ENCODE data around the gene MYO5B. TPM values are rescaled to one million over a fixed set of nuclear protein-coding genes. Genes with fewer than 3 reads are reported as not detected.

MYO5B gene
- total and polyA plus RNA-seq, 10 of the 15 experiments (the other 5 are each of a cell fraction or from before 2014, with no cell fraction given) = 2.5 to 4.5 (median 3.3) TPM

DNA sequence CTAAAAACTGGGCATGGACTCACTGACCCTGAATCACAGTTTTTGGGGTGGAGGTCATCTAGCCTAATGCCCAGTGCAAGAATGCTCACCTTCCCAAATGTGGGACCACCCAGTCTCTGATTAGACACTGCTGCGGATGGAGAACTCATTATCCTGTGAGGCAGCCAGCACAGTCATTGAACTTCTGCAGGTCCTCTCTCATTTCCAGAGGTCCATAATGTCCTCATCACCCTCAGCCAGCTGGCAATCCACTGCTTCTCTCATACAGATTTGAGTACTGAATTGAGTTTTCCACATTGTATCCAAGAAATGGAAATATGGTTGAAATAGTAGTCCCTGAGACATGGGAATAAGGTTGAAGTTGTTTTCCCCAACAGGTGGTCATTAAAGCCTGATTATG is 5.0 kb upstream of the MYO5B start:
- RAD21 ChIA-PET (ENCODE audit: unreplicated experiment) = no interaction called here
- in situ Hi-C loops (cut with MboI) = no loop called here
- intact Hi-C loops (cut with micrococcal nuclease; ENCODE audit: unreplicated experiment) = loop anchor here (5.0 to 10.0 kb wide), 4 partner anchors 157 to 685 kb away; no protein-coding TSS in a partner anchor
- no peaks in the 10 kb centered on the region for H3K36me3 ChIP-seq (ENCODE audit: control insufficient read depth in 2 of 2, insufficient read depth in 2 of 2, low read length in 1 of 2)
- H2AFZ ChIP-seq (ENCODE audit: control insufficient read depth, low read depth, low read length) = no peak overlapping the region
- no peak overlapping the region for H3K9ac ChIP-seq (ENCODE audit: control insufficient read depth, insufficient read depth, low read length)
- no peaks in the 10 kb centered on the region for H4K20me1 ChIP-seq (ENCODE audit: control insufficient read depth, insufficient read depth)
- H3K79me2 ChIP-seq (ENCODE audit: control insufficient read depth, insufficient read depth, low read length) = no peaks in the 10 kb centered on the region
- no peaks in the 10 kb centered on the region for H3K4me1 ChIP-seq (ENCODE audit: control insufficient read depth, insufficient read depth, low read length)
- CTCF ChIA-PET = interaction anchor here (1.2 kb wide), 1 partner anchor 157 kb away, joined by 5 read pairs; no protein-coding TSS in a partner anchor
- WGBS (ENCODE audit: insufficient coverage, insufficient replicate concordance, low lambda C conversion rate, missing lambda C conversion rate) = 81% methylated on average over 1 of the region's 1 CpG
- no peak overlapping the region for H3K27ac ChIP-seq (ENCODE audit: control insufficient read depth, insufficient read depth)
- peaks cover 2 to 9% of the 10 kb centered on the region in 2 experiments; a peak in 3 of 4 replicates for H3K27me3 ChIP-seq (replicated peaks in 1 of 2; ENCODE audit: control insufficient read depth in 2 of 2, insufficient read depth in 2 of 2, low read length in 1 of 2)
- SMC1A ChIA-PET (ENCODE audit: uncharacterized antibody, unreplicated experiment) = interaction anchor here (6.3 kb wide), 1 partner anchor 157 kb away, joined by 59 read pairs; no protein-coding TSS in a partner anchor
- no peak for DNase-seq (ENCODE audit: low read depth, low spot score)
- no peak overlapping the region for H3K4me3 ChIP-seq
- TF ChIP-seq SMARCA5 (IDR thresholded peaks at IDR 0.05) (no peak), BRCA1 (IDR thresholded peaks at IDR 0.05; ENCODE audit: low read depth, low read length) (no peak), SMAD5 (IDR thresholded peaks at IDR 0.05; ENCODE audit: low read depth) (no peak), NFIC (IDR thresholded peaks at IDR 0.05; ENCODE audit: low read depth, low read length) (no peak), EED (IDR thresholded peaks at IDR 0.05; ENCODE audit: low read depth) (no peak), POU2F2 (IDR thresholded peaks at IDR 0.05; ENCODE audit: borderline replicate concordance, low read depth, low read length) (no peak), WRNIP1 (IDR thresholded peaks at IDR 0.05; ENCODE audit: borderline replicate concordance, low read depth, low read length) (no peak), BHLHE40 (IDR thresholded peaks at IDR 0.05; ENCODE audit: borderline replicate concordance in 1 of 2, low read depth in 2 of 2, low read length in 1 of 2) (no peak)
- TF ChIP-seq, protein P1, sequence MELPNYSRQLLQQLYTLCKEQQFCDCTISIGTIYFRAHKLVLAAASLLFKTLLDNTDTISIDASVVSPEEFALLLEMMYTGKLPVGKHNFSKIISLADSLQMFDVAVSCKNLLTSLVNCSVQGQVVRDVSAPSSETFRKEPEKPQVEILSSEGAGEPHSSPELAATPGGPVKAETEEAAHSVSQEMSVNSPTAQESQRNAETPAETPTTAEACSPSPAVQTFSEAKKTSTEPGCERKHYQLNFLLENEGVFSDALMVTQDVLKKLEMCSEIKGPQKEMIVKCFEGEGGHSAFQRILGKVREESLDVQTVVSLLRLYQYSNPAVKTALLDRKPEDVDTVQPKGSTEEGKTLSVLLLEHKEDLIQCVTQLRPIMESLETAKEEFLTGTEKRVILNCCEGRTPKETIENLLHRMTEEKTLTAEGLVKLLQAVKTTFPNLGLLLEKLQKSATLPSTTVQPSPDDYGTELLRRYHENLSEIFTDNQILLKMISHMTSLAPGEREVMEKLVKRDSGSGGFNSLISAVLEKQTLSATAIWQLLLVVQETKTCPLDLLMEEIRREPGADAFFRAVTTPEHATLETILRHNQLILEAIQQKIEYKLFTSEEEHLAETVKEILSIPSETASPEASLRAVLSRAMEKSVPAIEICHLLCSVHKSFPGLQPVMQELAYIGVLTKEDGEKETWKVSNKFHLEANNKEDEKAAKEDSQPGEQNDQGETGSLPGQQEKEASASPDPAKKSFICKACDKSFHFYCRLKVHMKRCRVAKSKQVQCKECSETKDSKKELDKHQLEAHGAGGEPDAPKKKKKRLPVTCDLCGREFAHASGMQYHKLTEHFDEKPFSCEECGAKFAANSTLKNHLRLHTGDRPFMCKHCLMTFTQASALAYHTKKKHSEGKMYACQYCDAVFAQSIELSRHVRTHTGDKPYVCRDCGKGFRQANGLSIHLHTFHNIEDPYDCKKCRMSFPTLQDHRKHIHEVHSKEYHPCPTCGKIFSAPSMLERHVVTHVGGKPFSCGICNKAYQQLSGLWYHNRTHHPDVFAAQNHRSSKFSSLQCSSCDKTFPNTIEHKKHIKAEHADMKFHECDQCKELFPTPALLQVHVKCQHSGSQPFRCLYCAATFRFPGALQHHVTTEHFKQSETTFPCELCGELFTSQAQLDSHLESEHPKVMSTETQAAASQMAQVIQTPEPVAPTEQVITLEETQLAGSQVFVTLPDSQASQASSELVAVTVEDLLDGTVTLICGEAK (IDR thresholded peaks at IDR 0.05; ENCODE audit: borderline replicate concordance) = no peak
- TF ChIP-seq, protein P2, sequence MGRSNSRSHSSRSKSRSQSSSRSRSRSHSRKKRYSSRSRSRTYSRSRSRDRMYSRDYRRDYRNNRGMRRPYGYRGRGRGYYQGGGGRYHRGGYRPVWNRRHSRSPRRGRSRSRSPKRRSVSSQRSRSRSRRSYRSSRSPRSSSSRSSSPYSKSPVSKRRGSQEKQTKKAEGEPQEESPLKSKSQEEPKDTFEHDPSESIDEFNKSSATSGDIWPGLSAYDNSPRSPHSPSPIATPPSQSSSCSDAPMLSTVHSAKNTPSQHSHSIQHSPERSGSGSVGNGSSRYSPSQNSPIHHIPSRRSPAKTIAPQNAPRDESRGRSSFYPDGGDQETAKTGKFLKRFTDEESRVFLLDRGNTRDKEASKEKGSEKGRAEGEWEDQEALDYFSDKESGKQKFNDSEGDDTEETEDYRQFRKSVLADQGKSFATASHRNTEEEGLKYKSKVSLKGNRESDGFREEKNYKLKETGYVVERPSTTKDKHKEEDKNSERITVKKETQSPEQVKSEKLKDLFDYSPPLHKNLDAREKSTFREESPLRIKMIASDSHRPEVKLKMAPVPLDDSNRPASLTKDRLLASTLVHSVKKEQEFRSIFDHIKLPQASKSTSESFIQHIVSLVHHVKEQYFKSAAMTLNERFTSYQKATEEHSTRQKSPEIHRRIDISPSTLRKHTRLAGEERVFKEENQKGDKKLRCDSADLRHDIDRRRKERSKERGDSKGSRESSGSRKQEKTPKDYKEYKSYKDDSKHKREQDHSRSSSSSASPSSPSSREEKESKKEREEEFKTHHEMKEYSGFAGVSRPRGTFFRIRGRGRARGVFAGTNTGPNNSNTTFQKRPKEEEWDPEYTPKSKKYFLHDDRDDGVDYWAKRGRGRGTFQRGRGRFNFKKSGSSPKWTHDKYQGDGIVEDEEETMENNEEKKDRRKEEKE (IDR thresholded peaks at IDR 0.05) = no peak
- TF ChIP-seq, protein P3, sequence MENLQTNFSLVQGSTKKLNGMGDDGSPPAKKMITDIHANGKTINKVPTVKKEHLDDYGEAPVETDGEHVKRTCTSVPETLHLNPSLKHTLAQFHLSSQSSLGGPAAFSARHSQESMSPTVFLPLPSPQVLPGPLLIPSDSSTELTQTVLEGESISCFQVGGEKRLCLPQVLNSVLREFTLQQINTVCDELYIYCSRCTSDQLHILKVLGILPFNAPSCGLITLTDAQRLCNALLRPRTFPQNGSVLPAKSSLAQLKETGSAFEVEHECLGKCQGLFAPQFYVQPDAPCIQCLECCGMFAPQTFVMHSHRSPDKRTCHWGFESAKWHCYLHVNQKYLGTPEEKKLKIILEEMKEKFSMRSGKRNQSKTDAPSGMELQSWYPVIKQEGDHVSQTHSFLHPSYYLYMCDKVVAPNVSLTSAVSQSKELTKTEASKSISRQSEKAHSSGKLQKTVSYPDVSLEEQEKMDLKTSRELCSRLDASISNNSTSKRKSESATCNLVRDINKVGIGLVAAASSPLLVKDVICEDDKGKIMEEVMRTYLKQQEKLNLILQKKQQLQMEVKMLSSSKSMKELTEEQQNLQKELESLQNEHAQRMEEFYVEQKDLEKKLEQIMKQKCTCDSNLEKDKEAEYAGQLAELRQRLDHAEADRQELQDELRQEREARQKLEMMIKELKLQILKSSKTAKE (IDR thresholded peaks at IDR 0.05; ENCODE audit: low read depth, poor library complexity, severe bottlenecking) = no peak
- no peaks in the 10 kb centered on the region; the same call in 2 of the 3 replicates for H3K9me3 ChIP-seq (replicated peaks; ENCODE audit: control insufficient read depth, insufficient read depth, low read length)
- no peak overlapping the region for H3K4me2 ChIP-seq (ENCODE audit: control insufficient read depth, insufficient read depth)
- POLR2A ChIA-PET = no interaction called here
- ATAC-seq = no peak
- BruUV-seq (replicated peaks) = no TSS peak
- FAIRE-seq = no peak
